Activated naive CD8-positive, alpha-beta T cell treated with anti-CD3 and anti-CD28 coated beads, Interleukin-2, amount 10 ng/mL, durations not matched to agents 7 days and 5 days (primary cell): Measurements from ENCODE around the gene SLC35D3. TPM values are rescaled to one million over a fixed set of nuclear protein-coding genes. Genes with fewer than 3 reads are reported as not detected.
A peak's percentile ranks its signal among the peaks of the same experiment; 100 is the strongest.
"Not testable (repeated sequence)": the region's sequence is repeated elsewhere in the genome, so short reads cannot be mapped to it uniquely, and the experiment has no call there.

ENCODE experiments used
- ATAC-seq: fragments of 150-1000 bp; cut with Tn5 transposase; one replicate; pipeline ENCODE4 v1.10.0; 2021; ENCODE audit warnings: low read depth, moderate library complexity
- POLR2A ChIA-PET: fragments of 350-600 bp; sonication (Branson Sonifier 250); formaldehyde crosslinking; loops from one replicate; lab custom pipeline; 2021; ENCODE audit warnings: antibody characterized with exemption; lab: Charles Lee
- DNase-seq: peaks from one replicate; pipeline ENCODE4 v3.0.0; 2021
- H3K27ac Mint-ChIP-seq: one replicate; pipeline ENCODE4 v1.8.0; 2022; ENCODE audit warnings: mild to moderate bottlenecking, mixed read lengths
- H3K27me3 Mint-ChIP-seq: one replicate; pipeline ENCODE4 v1.8.0; 2022; ENCODE audit warnings: mild to moderate bottlenecking, moderate library complexity, mixed read lengths
- H3K36me3 Mint-ChIP-seq: one replicate; pipeline ENCODE4 v1.8.0; 2021; ENCODE audit warnings: mild to moderate bottlenecking, mixed read lengths
- H3K4me1 Mint-ChIP-seq: one replicate; pipeline ENCODE4 v1.8.0; 2021; ENCODE audit warnings: mixed read lengths
- H3K4me3 Mint-ChIP-seq: one replicate; pipeline ENCODE4 v1.8.0; 2022; ENCODE audit warnings: mild to moderate bottlenecking, moderate library complexity, mixed read lengths
- H3K9me3 Mint-ChIP-seq: one replicate; pipeline ENCODE4 v1.8.0; 2021; ENCODE audit warnings: mixed read lengths
- total RNA-seq, 2 experiments: library from RNA; stranded (reverse); gene quantifications; one replicate each; pipeline ENCODE4 v1.2.3, GENCODE V29; 2021

The SLC35D3 gene
- total RNA-seq = not detected

GRCh38 chr6:136921936-136922684 is at the start of gene SLC35D3:
Gene SLC35D3 (plus strand): TSS chr6:136922301. CDS start chr6:136922429, 128 bp downstream.
- ATAC-seq (peak; percentile 28), DNase-seq (peak; percentile 55)
- Mint-ChIP-seq H3K9me3 (no peaks in the 10 kb centered on the region), H3K27ac (no peak within 1 kb of the TSS), H3K27me3 (peaks cover 60% of the 10 kb centered on the region), H3K4me3 (peak within 1 kb of the TSS; percentile 79), H3K36me3 (no peaks in the 10 kb centered on the region), H3K4me1 (peaks cover 18% of the 10 kb centered on the region)
- POLR2A ChIA-PET = no interaction called here

GRCh38 chr6:136873748-136874147 is 48.4 kb upstream of the SLC35D3 start:
- POLR2A ChIA-PET = no interaction called here
- Mint-ChIP-seq H3K4me1 (no peaks in the 10 kb centered on the region), H3K36me3 (peaks cover 26% of the 10 kb centered on the region), H3K4me3 (no peak overlapping the region), H3K9me3 (peaks cover 13% of the 10 kb centered on the region), H3K27ac (no peak overlapping the region), H3K27me3 (no peaks in the 10 kb centered on the region)
- DNase-seq (no peak), ATAC-seq (no peak)

- H3K4me1 Mint-ChIP-seq, H3K4me3 Mint-ChIP-seq, POLR2A ChIA-PET, H3K27ac Mint-ChIP-seq, DNase-seq, H3K27me3 Mint-ChIP-seq, ATAC-seq: not testable (repeated sequence)
- peaks cover 13% of the 10 kb centered on the region for H3K9me3 Mint-ChIP-seq
- H3K36me3 Mint-ChIP-seq = peaks cover 22% of the 10 kb centered on the region
Measured at GRCh38 chr6:136876469-136876868, 45.6 kb upstream of the SLC35D3 start.

DNA sequence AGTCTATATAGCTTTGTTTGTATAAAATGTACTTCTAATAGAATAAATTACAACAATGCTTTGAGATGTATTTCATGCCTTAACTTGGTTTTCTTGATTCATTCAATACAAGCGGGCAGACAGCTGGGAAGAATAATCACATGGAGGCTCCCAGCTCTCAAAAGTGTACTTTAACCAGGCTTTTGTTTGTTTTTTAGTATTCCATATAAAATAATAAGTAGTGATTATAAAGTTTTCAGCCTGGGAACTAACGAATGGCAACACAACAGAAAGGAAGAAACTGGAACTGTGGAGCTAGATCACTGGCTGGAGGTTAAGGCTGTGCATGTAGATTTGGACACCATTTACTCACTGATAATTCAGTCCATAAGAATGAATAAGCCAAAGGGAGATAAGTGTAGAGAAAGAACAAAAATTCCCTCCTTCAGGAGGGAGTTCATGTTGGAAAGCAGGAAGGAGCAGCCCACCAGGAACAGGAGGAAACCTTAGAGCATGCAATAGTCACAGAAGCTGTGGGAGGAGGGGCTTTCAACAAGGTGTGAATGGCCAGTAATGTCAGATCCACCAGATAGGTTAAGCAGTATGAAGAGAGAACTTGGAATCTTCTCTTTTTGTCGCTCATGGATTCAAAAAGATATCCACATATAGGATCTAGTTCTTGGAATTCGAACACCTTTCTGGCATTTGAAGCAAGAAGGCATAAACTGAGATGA is 41.2 kb upstream of the SLC35D3 start:
- H3K36me3 Mint-ChIP-seq = peaks cover 6% of the 10 kb centered on the region

DNA sequence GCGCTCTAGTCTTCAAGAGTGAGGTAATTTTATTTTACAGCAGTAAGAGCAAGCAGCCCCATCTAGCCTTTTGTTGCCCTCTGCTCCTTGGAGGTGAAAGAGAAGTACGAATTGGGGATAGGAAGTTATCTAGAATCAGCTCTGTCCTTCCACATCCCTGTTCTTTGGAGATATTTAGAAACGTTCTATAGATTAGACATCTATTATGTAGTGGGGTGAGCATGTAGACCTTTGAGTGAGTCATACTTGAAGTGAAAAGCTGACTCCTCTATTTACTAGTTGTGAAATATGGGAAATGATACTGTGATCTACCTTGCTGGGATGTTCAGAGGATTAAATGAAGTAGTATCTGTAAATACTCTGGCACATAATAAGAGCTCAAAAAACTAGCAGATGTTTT is 36.0 kb upstream of the SLC35D3 start:
- peaks cover 3% of the 10 kb centered on the region for H3K4me1 Mint-ChIP-seq
- no peaks in the 10 kb centered on the region for H3K9me3 Mint-ChIP-seq
- no peak for ATAC-seq
- H3K27ac Mint-ChIP-seq = no peak overlapping the region
- no peaks in the 10 kb centered on the region for H3K36me3 Mint-ChIP-seq
- no peaks in the 10 kb centered on the region for H3K27me3 Mint-ChIP-seq
- POLR2A ChIA-PET = no interaction called here
- no peak overlapping the region for H3K4me3 Mint-ChIP-seq
- DNase-seq = no peak

More for the DNA sequence above, 41.2 kb upstream of the SLC35D3 start:
- Mint-ChIP-seq H3K4me3 (no peak overlapping the region), H3K27ac (no peak overlapping the region), H3K4me1 (no peaks in the 10 kb centered on the region), H3K9me3 (peaks cover 5% of the 10 kb centered on the region), H3K27me3 (no peaks in the 10 kb centered on the region)
- POLR2A ChIA-PET = no interaction called here
- no peak for ATAC-seq
- no peak for DNase-seq

DNA sequence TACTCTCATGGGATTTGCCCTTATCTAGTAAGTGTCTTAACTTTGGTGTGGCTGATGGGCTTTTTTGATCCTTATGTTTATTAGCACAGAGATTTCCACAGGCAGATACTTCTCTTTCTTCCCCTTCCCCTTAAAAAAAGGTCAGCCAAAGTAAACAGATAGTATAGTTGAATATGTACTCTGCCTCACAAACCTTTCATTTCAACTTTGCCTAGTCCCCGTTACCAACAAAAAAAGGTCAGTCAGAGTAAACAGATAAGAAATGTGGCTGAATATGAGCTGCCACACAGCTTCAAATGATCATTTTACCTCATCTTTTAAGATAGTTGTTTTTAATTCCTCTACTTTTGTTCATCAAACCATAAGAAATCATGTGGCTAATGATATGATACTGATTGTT is 34.1 kb upstream of the SLC35D3 start:
- ATAC-seq (no peak), DNase-seq (no peak)
- H3K36me3 Mint-ChIP-seq = no peaks in the 10 kb centered on the region
- H3K9me3 Mint-ChIP-seq = no peaks in the 10 kb centered on the region
- no peaks in the 10 kb centered on the region for H3K27me3 Mint-ChIP-seq
- H3K27ac Mint-ChIP-seq = no peak overlapping the region
- POLR2A ChIA-PET = no interaction called here
- H3K4me1 Mint-ChIP-seq = peaks cover 3% of the 10 kb centered on the region
- no peak overlapping the region for H3K4me3 Mint-ChIP-seq

- POLR2A ChIA-PET = no interaction called here
- no peak for ATAC-seq
- H3K9me3 Mint-ChIP-seq = no peaks in the 10 kb centered on the region
- H3K36me3 Mint-ChIP-seq = peaks cover 2% of the 10 kb centered on the region
- no peak overlapping the region for H3K27ac Mint-ChIP-seq
- peaks cover 7% of the 10 kb centered on the region for H3K4me1 Mint-ChIP-seq
- no peaks in the 10 kb centered on the region for H3K27me3 Mint-ChIP-seq
- no peak for DNase-seq
- no peak overlapping the region for H3K4me3 Mint-ChIP-seq
Measured at GRCh38 chr6:136889271-136890193, 32.6 kb upstream of the SLC35D3 start.

- POLR2A ChIA-PET = no interaction called here
- Mint-ChIP-seq H3K4me1 (peaks cover 7% of the 10 kb centered on the region), H3K4me3 (no peak overlapping the region), H3K27ac (no peak overlapping the region), H3K27me3 (no peaks in the 10 kb centered on the region), H3K9me3 (no peaks in the 10 kb centered on the region), H3K36me3 (peaks cover 2% of the 10 kb centered on the region)
- no peak for DNase-seq
- ATAC-seq = no peak
Measured at GRCh38 chr6:136890194-136890839, 31.8 kb upstream of the SLC35D3 start.

GRCh38 chr6:136890986-136891385 is 31.1 kb upstream of the SLC35D3 start:
- ATAC-seq (no peak), DNase-seq (no peak)
- Mint-ChIP-seq H3K4me1 (peaks cover 7% of the 10 kb centered on the region), H3K27ac (no peak overlapping the region), H3K27me3 (no peaks in the 10 kb centered on the region), H3K36me3 (peaks cover 2% of the 10 kb centered on the region), H3K9me3 (no peaks in the 10 kb centered on the region), H3K4me3 (no peak overlapping the region)
- POLR2A ChIA-PET = no interaction called here

DNA sequence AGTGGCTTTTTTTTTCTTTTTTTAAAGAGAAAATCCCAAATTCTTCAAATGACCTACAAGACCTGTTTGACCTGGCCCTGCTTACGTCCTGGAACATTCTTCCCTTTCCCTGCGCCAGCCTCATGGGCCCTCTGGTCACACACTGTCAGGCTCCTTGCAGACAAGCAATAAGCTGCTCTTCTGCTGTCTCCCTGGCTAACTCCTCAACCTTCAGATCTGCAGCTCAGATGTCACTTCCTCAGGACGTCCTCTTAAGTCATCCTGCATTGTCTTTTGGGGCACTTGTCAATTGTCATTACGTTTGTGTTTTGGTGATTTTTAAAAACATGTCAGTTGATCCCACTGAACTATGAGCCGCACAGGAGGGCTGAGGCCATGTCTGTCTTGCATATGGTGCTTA is 28.9 kb upstream of the SLC35D3 start:
- DNase-seq (no peak), ATAC-seq (no peak)
- H3K4me1 Mint-ChIP-seq = peaks cover 7% of the 10 kb centered on the region
- H3K9me3 Mint-ChIP-seq = no peaks in the 10 kb centered on the region
- no peaks in the 10 kb centered on the region for H3K27me3 Mint-ChIP-seq
- POLR2A ChIA-PET = no interaction called here
- H3K4me3 Mint-ChIP-seq = no peak overlapping the region
- H3K36me3 Mint-ChIP-seq = peaks cover 2% of the 10 kb centered on the region
- H3K27ac Mint-ChIP-seq = no peak overlapping the region

GRCh38 chr6:136895901-136896300 is 26.2 kb upstream of the SLC35D3 start:
- H3K27me3 Mint-ChIP-seq = no peaks in the 10 kb centered on the region
- no peak for DNase-seq
- peaks cover 8% of the 10 kb centered on the region for H3K36me3 Mint-ChIP-seq
- POLR2A ChIA-PET = no interaction called here
- no peak for ATAC-seq
- peaks cover 3% of the 10 kb centered on the region for H3K4me1 Mint-ChIP-seq
- no peak overlapping the region for H3K27ac Mint-ChIP-seq
- H3K9me3 Mint-ChIP-seq = no peaks in the 10 kb centered on the region
- H3K4me3 Mint-ChIP-seq = no peak overlapping the region

- Mint-ChIP-seq H3K27ac (no peak overlapping the region), H3K27me3 (no peaks in the 10 kb centered on the region), H3K4me1 (peaks cover 4% of the 10 kb centered on the region), H3K36me3 (peaks cover 10% of the 10 kb centered on the region), H3K4me3 (no peak overlapping the region), H3K9me3 (no peaks in the 10 kb centered on the region)
- POLR2A ChIA-PET = no interaction called here
- ATAC-seq = no peak
- DNase-seq = no peak
Measured at GRCh38 chr6:136897071-136897470, 25.0 kb upstream of the SLC35D3 start.

GRCh38 chr6:136901212-136901784 is 20.8 kb upstream of the SLC35D3 start:
- Mint-ChIP-seq H3K36me3 (peaks cover 11% of the 10 kb centered on the region), H3K4me1 (peaks cover 2% of the 10 kb centered on the region), H3K9me3 (no peaks in the 10 kb centered on the region), H3K27ac (no peak overlapping the region), H3K4me3 (no peak overlapping the region), H3K27me3 (no peaks in the 10 kb centered on the region)
- DNase-seq = no peak
- POLR2A ChIA-PET = no interaction called here
- ATAC-seq = no peak
